ENCODE data around the gene SCD5.

SCD5 gene

GRCh38 chr4:82681754-82682153 lies 116.8 kb downstream of the SCD5 start:
- no peak overlapping the region for H3K4me3 ChIP-seq (ENCODE audit: low read depth, low read length)
- TF ChIP-seq CTCF (IDR thresholded peaks at IDR 0.05; ENCODE audit: low read depth, low read length) = no peak

GRCh38 chr4:82680834-82681233 lies 117.8 kb downstream of the SCD5 start:
- H3K4me3 ChIP-seq (ENCODE audit: low read depth, low read length) = no peak overlapping the region
- no peak for TF ChIP-seq CTCF (IDR thresholded peaks at IDR 0.05; ENCODE audit: low read depth, low read length)

GRCh38 chr4:82679531-82679930 lies 119.1 kb downstream of the SCD5 start:
- H3K4me3 ChIP-seq (ENCODE audit: low read depth, low read length) = no peak overlapping the region
- TF ChIP-seq CTCF (IDR thresholded peaks at IDR 0.05; ENCODE audit: low read depth, low read length) = no peak

GRCh38 chr4:82678051-82678450 lies 120.5 kb downstream of the SCD5 start:
- no peak for TF ChIP-seq CTCF (IDR thresholded peaks at IDR 0.05; ENCODE audit: low read depth, low read length)
- no peak overlapping the region for H3K4me3 ChIP-seq (ENCODE audit: low read depth, low read length)

- no peak overlapping the region for H3K4me3 ChIP-seq (ENCODE audit: low read depth, low read length)
- no peak for TF ChIP-seq CTCF (IDR thresholded peaks at IDR 0.05; ENCODE audit: low read depth, low read length)
Observed at GRCh38 chr4:82677327-82677726, 121.3 kb downstream of the SCD5 start.

- no peak overlapping the region for H3K4me3 ChIP-seq (ENCODE audit: low read depth, low read length)
- TF ChIP-seq CTCF (IDR thresholded peaks at IDR 0.05; ENCODE audit: low read depth, low read length) = no peak
Observed at GRCh38 chr4:82667761-82668480, 130.7 kb downstream of the SCD5 start.

GRCh38 chr4:82666970-82667665 lies 131.5 kb downstream of the SCD5 start:
- TF ChIP-seq CTCF (IDR thresholded peaks at IDR 0.05; ENCODE audit: low read depth, low read length) = no peak
- H3K4me3 ChIP-seq (ENCODE audit: low read depth, low read length) = no peak overlapping the region

All from WI38 (cell line).